Ascending aorta (tissue), 2 donors: Measurements from ENCODE around the gene INCENP. TPM values are rescaled to one million over a fixed set of nuclear protein-coding genes. Genes with fewer than 3 reads are reported as not detected.

ENCODE experiments used
- DNase-seq, 2 donors: peaks; one replicate each; pipeline ENCODE4 v3.0.0-alpha.2; 2019; ENCODE audit warnings: low spot score in 2 of 2
- H3K27ac ChIP-seq, 2 donors: fragments of 200-600 bp; sonication (generic); one replicate each; pipeline ENCODE4 v1.5.1; 2016 to 2017; ENCODE audit warnings: mild to moderate bottlenecking in 1 of 2
- H3K27me3 ChIP-seq: fragments of 200-600 bp; sonication (generic); one replicate; pipeline ENCODE4 v1.5.1; 2017
- H3K36me3 ChIP-seq, 2 donors: fragments of 200-600 bp; sonication (generic); one replicate each; pipeline ENCODE4 v1.5.1; 2016
- H3K4me1 ChIP-seq, 2 donors: fragments of 200-600 bp; sonication (generic); one replicate each; pipeline ENCODE4 v1.5.1; 2016 to 2017; ENCODE audit warnings: mild to moderate bottlenecking in 1 of 2
- H3K4me3 ChIP-seq, 2 donors: fragments of 200-600 bp; sonication (generic); one replicate each; pipeline ENCODE4 v1.5.1; 2016 to 2017; ENCODE audit warnings: mild to moderate bottlenecking in 1 of 2
- H3K9me3 ChIP-seq, 2 donors: fragments of 200-600 bp; sonication (generic); one replicate each; pipeline ENCODE4 v1.5.1; 2016
- CTCF ChIP-seq, 3 experiments: fragments of 200-600 bp in 2 of 3; fragments of 450-650 bp in 1 of 3; sonication (generic) in 2 of 3; IDR thresholded peaks; one replicate each; pipeline ENCODE4 v1.5.1; 2016 to 2019; ENCODE audit warnings: antibody characterized with exemption in 3 of 3, mild to moderate bottlenecking in 1 of 3, moderate library complexity in 1 of 3
- intact Hi-C: fragments of 100-400 bp; cut with DNase I; formaldehyde crosslinking; loops from one replicate; pipeline ENCODE4 v1.15.1; 2023
- total RNA-seq: library from RNA; depleted of rRNA; stranded (reverse); fragments of >200 nt; gene quantifications from one replicate; pipeline ENCODE4 v1.1.0, GENCODE V29; 2016

Gene INCENP
- total RNA-seq, 1 donor from 2014 or later, result 55.5 TPM

- Histone ChIP-seq H3K27me3 (no peaks in the 10 kb centered on the region), H3K4me3 (no peak overlapping the region), H3K4me1 (no peaks in the 10 kb centered on the region), H3K27ac (no peak overlapping the region), H3K36me3 (peaks cover 64 to 68% of the 10 kb centered on the region in 2 donors), H3K9me3 (no peaks in the 10 kb centered on the region)
- intact Hi-C loops, result no loop called here
- DNase-seq, result peak in 1 of 2 donors; percentile 47
- no peak for TF ChIP-seq CTCF (IDR thresholded peaks at IDR 0.05)
These were observed 20.9 kb downstream of the INCENP start for GRCh38 chr11:62144641-62145255.

- Histone ChIP-seq H3K4me1 (no peaks in the 10 kb centered on the region), H3K4me3 (no peak overlapping the region), H3K36me3 (peaks cover 64 to 68% of the 10 kb centered on the region in 2 donors), H3K27me3 (no peaks in the 10 kb centered on the region), H3K27ac (no peak overlapping the region), H3K9me3 (no peaks in the 10 kb centered on the region)
- no peak for TF ChIP-seq CTCF (IDR thresholded peaks at IDR 0.05)
- DNase-seq, result peak in 1 of 2 donors; percentile 48
- intact Hi-C loops, result no loop called here
These were observed 21.6 kb downstream of the INCENP start for GRCh38 chr11:62145261-62145871.

- intact Hi-C loops, result no loop called here
- Histone ChIP-seq H3K4me3 (no peak overlapping the region), H3K27me3 (no peaks in the 10 kb centered on the region), H3K27ac (no peak overlapping the region), H3K4me1 (no peaks in the 10 kb centered on the region), H3K9me3 (no peaks in the 10 kb centered on the region), H3K36me3 (peaks cover 63 to 68% of the 10 kb centered on the region in 2 donors)
- no peak for TF ChIP-seq CTCF (IDR thresholded peaks at IDR 0.05)
- DNase-seq, result peak in 1 of 2 donors; percentile 49
These were observed 22.8 kb downstream of the INCENP start for GRCh38 chr11:62146476-62147200.

- H3K4me3 ChIP-seq, result no peak overlapping the region
- no peak for TF ChIP-seq CTCF (IDR thresholded peaks at IDR 0.05)
- no peak for DNase-seq
- intact Hi-C loops, result no loop called here
- H3K27me3 ChIP-seq, result no peaks in the 10 kb centered on the region
- no peaks in the 10 kb centered on the region for H3K9me3 ChIP-seq
- H3K36me3 ChIP-seq, result peaks cover 67 to 73% of the 10 kb centered on the region in 2 donors
- no peak overlapping the region for H3K27ac ChIP-seq
- no peaks in the 10 kb centered on the region for H3K4me1 ChIP-seq
These were observed 23.7 kb downstream of the INCENP start for GRCh38 chr11:62147545-62147944.

GRCh38 chr11:62148271-62148980 lies 24.6 kb downstream of the INCENP start:
- Histone ChIP-seq H3K27ac (no peak overlapping the region), H3K27me3 (no peaks in the 10 kb centered on the region), H3K4me3 (no peak overlapping the region), H3K4me1 (no peaks in the 10 kb centered on the region), H3K9me3 (no peaks in the 10 kb centered on the region), H3K36me3 (peaks cover 68 to 77% of the 10 kb centered on the region in 2 donors)
- intact Hi-C loops, result no loop called here
- TF ChIP-seq CTCF (IDR thresholded peaks at IDR 0.05), result no peak
- peak in 1 of 2 donors; percentile 35 for DNase-seq
